ENCODE data around the gene CDC25B. TPM values are rescaled to one million over a fixed set of nuclear protein-coding genes. Genes with fewer than 3 reads are reported as not detected.

The CDC25B gene
- total RNA-seq, 1 experiment from 2014 or later, result 223 TPM

- Histone ChIP-seq H2AFZ (ENCODE audit: low read depth, low read length, poor library complexity, severe bottlenecking) (no peak overlapping the region), H3K27ac (ENCODE audit: low read depth, low read length) (no peak overlapping the region), H3K36me3 (ENCODE audit: control insufficient read depth in 1 of 2, insufficient read depth in 2 of 2, low read length in 2 of 2) (peaks cover 4 to 5% of the 10 kb centered on the region in 2 experiments; a peak in 1 of 4 replicates), H3K9ac (ENCODE audit: low read length) (no peak overlapping the region), H3K4me1 (ENCODE audit: control insufficient read depth in 1 of 2, insufficient read depth in 2 of 2, low read length in 2 of 2) (peaks cover 23 to 39% of the 10 kb centered on the region in 2 experiments), H3K4me3 (replicated peaks in 1 of 2; ENCODE audit: low read depth in 1 of 2, low read length in 2 of 2) (no peak overlapping the region), H3K27me3 (ENCODE audit: insufficient read depth, low read length) (no peaks in the 10 kb centered on the region), H3K4me2 (ENCODE audit: low read length) (no peak overlapping the region), H4K20me1 (ENCODE audit: insufficient read depth) (no peaks in the 10 kb centered on the region), H3K9me3 (ENCODE audit: control insufficient read depth in 1 of 2, insufficient read depth in 1 of 2, low read depth in 1 of 2, low read length in 2 of 2) (no peaks in the 10 kb centered on the region), H3K79me2 (ENCODE audit: insufficient read depth, low read length) (peaks cover 5% of the 10 kb centered on the region), H3K9me2 (ENCODE audit: insufficient read depth) (no peaks in the 10 kb centered on the region)
- ChIA-PET RAD21 (ENCODE audit: low non-redundant PET in 1 of 2, low total read pairs in 2 of 2, uncharacterized antibody in 2 of 2, unreplicated experiment in 2 of 2) (no interaction called here), CTCF (no interaction called here), POLR2A (interaction anchor here (1.5 to 1.7 kb wide), 2 partner anchors 10 to 40 kb away, joined by 4 to 5 read pairs; partner anchors contain the start of gene SPEF1)
- intact Hi-C loops (cut with micrococcal nuclease), result no loop called here
- TF ChIP-seq REST (IDR thresholded peaks at IDR 0.05; ENCODE audit: low read depth) (no peak), EGR1 (IDR thresholded peaks at IDR 0.05; ENCODE audit: low read depth) (no peak), ZBTB33 (IDR thresholded peaks at IDR 0.05; ENCODE audit: extremely low read depth, insufficient replicate concordance, low read length) (no peak)
- ATAC-seq (no peak), DNase-seq (ENCODE audit: low read depth, low spot score) (no peak)
- BruUV-seq (replicated peaks), result no TSS peak
Observed at GRCh38 chr20:3821996-3822395, 25.9 kb downstream of the CDC25B start.

Measured in HCT116 (cell line).